ENCODE results near the gene INPP4A. TPM values are rescaled to one million over a fixed set of nuclear protein-coding genes. Genes with fewer than 3 reads are reported as not detected.
A peak's percentile ranks its signal among the peaks of the same experiment; 100 is the strongest.

Gene INPP4A
- total and polyA plus RNA-seq, 7 experiments from 2014 or later = 51.4 to 165 (median 145) TPM

- DNase-seq = peak in 3 of 9 donors; percentile 32 to 44 (median 38)
Observed at GRCh38 chr2:98478907-98479306, 34.2 kb downstream of the INPP4A start.

GRCh38 chr2:98479371-98479770 is 34.7 kb downstream of the INPP4A start:
- ChIA-PET CTCF (interaction anchor here (1.2 to 3.4 kb wide), 5 partner anchors 8 to 66 kb away, joined by 3 to 12 read pairs (median 4); no protein-coding TSS in a partner anchor), POLR2A (interaction anchor here (0.6 to 10.8 kb wide), 10 partner anchors 10 to 277 kb away, joined by 3 to 99 read pairs (median 4); no protein-coding TSS in a partner anchor)
- peak overlapping the region; percentile 62 to 82 (median 76) for H3K4me3 Mint-ChIP-seq
- H3K36me3 ChIP-seq (ENCODE audit: control insufficient read depth in 2 of 3, insufficient read depth in 3 of 3, low read length in 3 of 3) = peaks cover 0 to 5% (median 0%) of the 10 kb centered on the region in 3 experiments
- peak overlapping the region; percentile 64 for H3K27ac ChIP-seq (ENCODE audit: low read depth, low read length)
- intact Hi-C loops (cut with micrococcal nuclease) = loop anchor here in 1 of 2 donors (1.0 to 2.0 kb wide), 3 partner anchors 12 to 66 kb away; partner anchors contain the start of gene INPP4A
- H3K9me3 Mint-ChIP-seq = no peaks in the 10 kb centered on the region
- peak overlapping the region; percentile 81 to 95 (median 91) for H3K27ac Mint-ChIP-seq
- no peak for ATAC-seq
- no peaks in the 10 kb centered on the region for H3K27me3 Mint-ChIP-seq
- H3K4me1 Mint-ChIP-seq = peaks cover 80 to 100% (median 97%) of the 10 kb centered on the region in 7 donors
- peak overlapping the region; percentile 8 for H3K4me3 ChIP-seq (ENCODE audit: low read length)
- no peak for DNase-seq
- H3K27me3 ChIP-seq (ENCODE audit: control insufficient read depth in 2 of 2, insufficient read depth in 2 of 2, low read length in 2 of 2) = no peaks in the 10 kb centered on the region
- H3K4me1 ChIP-seq (ENCODE audit: control insufficient read depth in 2 of 2, insufficient read depth in 2 of 2, low read length in 2 of 2) = peaks cover 87 to 97% of the 10 kb centered on the region in 2 donors
- H3K9me3 ChIP-seq (ENCODE audit: control insufficient read depth in 2 of 3, low read length in 3 of 3) = no peaks in the 10 kb centered on the region
- H3K36me3 Mint-ChIP-seq = peaks cover 0 to 31% (median 4%) of the 10 kb centered on the region in 5 donors

More at GRCh38 chr2:98478907-98479306, 34.2 kb downstream of the INPP4A start:
- Histone ChIP-seq H3K27ac (ENCODE audit: low read depth, low read length) (peak overlapping the region; percentile 64), H3K36me3 (ENCODE audit: control insufficient read depth in 2 of 3, insufficient read depth in 3 of 3, low read length in 3 of 3) (peaks cover 0 to 5% (median 0%) of the 10 kb centered on the region in 3 experiments), H3K27me3 (ENCODE audit: control insufficient read depth in 2 of 2, insufficient read depth in 2 of 2, low read length in 2 of 2) (no peaks in the 10 kb centered on the region), H3K9me3 (ENCODE audit: control insufficient read depth in 2 of 3, low read length in 3 of 3) (no peaks in the 10 kb centered on the region), H3K4me1 (ENCODE audit: control insufficient read depth in 2 of 2, insufficient read depth in 2 of 2, low read length in 2 of 2) (peaks cover 87 to 97% of the 10 kb centered on the region in 2 donors), H3K4me3 (ENCODE audit: low read length) (peak overlapping the region; percentile 8)
- CTCF ChIA-PET = interaction anchor here (0.9 to 5.0 kb wide), 5 partner anchors 7 to 91 kb away, joined by 3 to 28 read pairs (median 4); no protein-coding TSS in a partner anchor
- Mint-ChIP-seq H3K4me1 (peaks cover 80 to 100% (median 97%) of the 10 kb centered on the region in 7 donors), H3K27me3 (no peaks in the 10 kb centered on the region), H3K4me3 (peak overlapping the region; percentile 62 to 82 (median 76)), H3K27ac (peak overlapping the region; percentile 75 to 95 (median 91)), H3K36me3 (peaks cover 0 to 31% (median 4%) of the 10 kb centered on the region in 5 donors), H3K9me3 (no peaks in the 10 kb centered on the region)
- peak; percentile 60 for ATAC-seq
- POLR2A ChIA-PET = interaction anchor here (1.0 to 10.8 kb wide), 8 partner anchors 9 to 278 kb away, joined by 3 to 99 read pairs (median 4); no protein-coding TSS in a partner anchor
- intact Hi-C loops (cut with micrococcal nuclease) = loop anchor here in 1 of 2 donors (1.0 to 2.0 kb wide), 3 partner anchors 12 to 66 kb away; partner anchors contain the start of gene INPP4A

- no peaks in the 10 kb centered on the region for H3K9me3 ChIP-seq (ENCODE audit: control insufficient read depth in 2 of 3, low read length in 3 of 3)
- H3K27me3 Mint-ChIP-seq = no peaks in the 10 kb centered on the region
- ChIA-PET CTCF (interaction anchor here (0.5 to 3.4 kb wide), 6 partner anchors 8 to 70 kb away, joined by 3 to 12 read pairs (median 4); no protein-coding TSS in a partner anchor), POLR2A (interaction anchor here (0.6 to 10.8 kb wide), 9 partner anchors 10 to 138 kb away, joined by 3 to 99 read pairs (median 5); no protein-coding TSS in a partner anchor)
- H3K4me1 Mint-ChIP-seq = peaks cover 80 to 100% (median 98%) of the 10 kb centered on the region in 7 donors
- intact Hi-C loops (cut with micrococcal nuclease) = loop anchor here (1.0 to 10.0 kb wide), 6 partner anchors 13 to 765 kb away; partner anchors contain the start of genes INPP4A (in 1 of the 2) and ZAP70 (in 1 of the 2)
- peak overlapping the region; percentile 64 for H3K27ac ChIP-seq (ENCODE audit: low read depth, low read length)
- no peaks in the 10 kb centered on the region for H3K9me3 Mint-ChIP-seq
- peak overlapping the region; percentile 8 for H3K4me3 ChIP-seq (ENCODE audit: low read length)
- peaks cover 0 to 5% (median 0%) of the 10 kb centered on the region in 3 experiments for H3K36me3 ChIP-seq (ENCODE audit: control insufficient read depth in 2 of 3, insufficient read depth in 3 of 3, low read length in 3 of 3)
- H3K4me1 ChIP-seq (ENCODE audit: control insufficient read depth in 2 of 2, insufficient read depth in 2 of 2, low read length in 2 of 2) = peaks cover 87 to 97% of the 10 kb centered on the region in 2 donors
- DNase-seq = peak in 1 of 9 donors; percentile 70
- ATAC-seq = peak; percentile 58
- peak overlapping the region; percentile 41 to 82 (median 72) for H3K4me3 Mint-ChIP-seq
- H3K27ac Mint-ChIP-seq = peak overlapping the region; percentile 81 to 95 (median 91)
- H3K36me3 Mint-ChIP-seq = peaks cover 0 to 30% (median 4%) of the 10 kb centered on the region in 5 donors
- H3K27me3 ChIP-seq (ENCODE audit: control insufficient read depth in 2 of 2, insufficient read depth in 2 of 2, low read length in 2 of 2) = no peaks in the 10 kb centered on the region
Observed at GRCh38 chr2:98479959-98480524, 35.4 kb downstream of the INPP4A start.

- Histone ChIP-seq H3K9me3 (ENCODE audit: control insufficient read depth in 2 of 3, low read length in 3 of 3) (no peaks in the 10 kb centered on the region), H3K4me3 (ENCODE audit: low read length) (no peak overlapping the region), H3K4me1 (ENCODE audit: control insufficient read depth in 2 of 2, insufficient read depth in 2 of 2, low read length in 2 of 2) (peaks cover 91 to 97% of the 10 kb centered on the region in 2 donors), H3K27me3 (ENCODE audit: control insufficient read depth in 2 of 2, insufficient read depth in 2 of 2, low read length in 2 of 2) (no peaks in the 10 kb centered on the region), H3K27ac (ENCODE audit: low read depth, low read length) (peak overlapping the region; percentile 64), H3K36me3 (ENCODE audit: control insufficient read depth in 2 of 3, insufficient read depth in 3 of 3, low read length in 3 of 3) (peaks cover 0 to 5% (median 0%) of the 10 kb centered on the region in 3 experiments)
- intact Hi-C loops (cut with micrococcal nuclease) = loop anchor here (2.0 to 10.0 kb wide), 3 partner anchors 16 to 766 kb away; partner anchors contain the start of gene ZAP70 (in 1 of the 2)
- peaks cover 79 to 100% (median 98%) of the 10 kb centered on the region in 7 donors for H3K4me1 Mint-ChIP-seq
- H3K36me3 Mint-ChIP-seq = peaks cover 0 to 31% (median 4%) of the 10 kb centered on the region in 5 donors
- ChIA-PET POLR2A (interaction anchor here (0.8 to 10.8 kb wide), 5 partner anchors 11 to 34 kb away, joined by 3 to 99 read pairs (median 10); no protein-coding TSS in a partner anchor), CTCF (interaction anchor here (1.2 to 1.4 kb wide), 3 partner anchors 16 to 67 kb away, joined by 3 to 8 read pairs (median 4); no protein-coding TSS in a partner anchor)
- no peak for ATAC-seq
- H3K27me3 Mint-ChIP-seq = no peaks in the 10 kb centered on the region
- no peaks in the 10 kb centered on the region for H3K9me3 Mint-ChIP-seq
- H3K27ac Mint-ChIP-seq = peak overlapping the region; percentile 81 to 95 (median 91)
- H3K4me3 Mint-ChIP-seq = peak overlapping the region in 9 of 10 donors; percentile 16 to 82 (median 70)
- DNase-seq = no peak
Observed at GRCh38 chr2:98480598-98480997, 35.9 kb downstream of the INPP4A start.

- Mint-ChIP-seq H3K27me3 (no peaks in the 10 kb centered on the region), H3K4me1 (peaks cover 79 to 100% (median 98%) of the 10 kb centered on the region in 7 donors), H3K36me3 (peaks cover 0 to 28% (median 4%) of the 10 kb centered on the region in 5 donors), H3K9me3 (no peaks in the 10 kb centered on the region), H3K4me3 (peak overlapping the region in 9 of 10 donors; percentile 32 to 82 (median 62)), H3K27ac (peak overlapping the region in 8 of 9 donors; percentile 73 to 94 (median 82))
- peak overlapping the region; percentile 57 for H3K27ac ChIP-seq (ENCODE audit: low read depth, low read length)
- intact Hi-C loops (cut with micrococcal nuclease) = loop anchor here (2.0 to 10.0 kb wide), 4 partner anchors 28 to 768 kb away; partner anchors contain the start of gene ZAP70 (in 1 of the 2)
- ATAC-seq (no peak), DNase-seq (no peak)
- ChIA-PET CTCF (interaction anchor here (1.1 kb wide), 1 partner anchor 16 kb away, joined by 4 read pairs; no protein-coding TSS in a partner anchor), POLR2A (interaction anchor here (1.6 to 10.8 kb wide), 2 partner anchors 18 to 34 kb away, joined by 6 to 99 read pairs; no protein-coding TSS in a partner anchor)
- H3K9me3 ChIP-seq (ENCODE audit: control insufficient read depth in 2 of 3, low read length in 3 of 3) = no peaks in the 10 kb centered on the region
- H3K4me1 ChIP-seq (ENCODE audit: control insufficient read depth in 2 of 2, insufficient read depth in 2 of 2, low read length in 2 of 2) = peaks cover 96 to 99% of the 10 kb centered on the region in 2 donors
- H3K27me3 ChIP-seq (ENCODE audit: control insufficient read depth in 2 of 2, insufficient read depth in 2 of 2, low read length in 2 of 2) = no peaks in the 10 kb centered on the region
- peaks cover 0 to 5% (median 0%) of the 10 kb centered on the region in 3 experiments for H3K36me3 ChIP-seq (ENCODE audit: control insufficient read depth in 2 of 3, insufficient read depth in 3 of 3, low read length in 3 of 3)
- no peak overlapping the region for H3K4me3 ChIP-seq (ENCODE audit: low read length)
Observed at GRCh38 chr2:98482362-98482761, 37.7 kb downstream of the INPP4A start.

All from naive thymus-derived CD4-positive, alpha-beta T cell (primary cell).